GM23338 (cell line): ENCODE measurements around the gene NKAIN2. TPM values are rescaled to one million over a fixed set of nuclear protein-coding genes. Genes with fewer than 3 reads are reported as not detected.

ENCODE experiments used
- ATAC-seq: fragments of 200-7000 bp; cut with Tn5 transposase; 3 replicates; pipeline ENCODE4 v1.9.1; 2020
- DNase-seq: peaks from one replicate; pipeline ENCODE4 v3.0.0-alpha.2; 2015; ENCODE audit warnings: low spot score
- H2AFZ ChIP-seq: fragments of 200-600 bp; sonication (generic); 2 replicates; pipeline ENCODE4 v1.8.0; 2016; ENCODE audit warnings: antibody characterized with exemption, mild to moderate bottlenecking, moderate library complexity
- H3F3A ChIP-seq: fragments of 200-600 bp; sonication (generic); replicated peaks from 2 replicates; pipeline ENCODE4 v1.8.0; 2017; ENCODE audit warnings: antibody characterized with exemption, mixed run types, low read depth
- H3K27ac ChIP-seq: fragments of 200-600 bp; sonication (generic); 2 replicates; pipeline ENCODE4 v1.6.1; 2016; ENCODE audit warnings: low read depth
- H3K27me3 ChIP-seq: fragments of 200-600 bp; sonication (generic); 2 replicates; pipeline ENCODE4 v1.8.0; 2016; ENCODE audit warnings: mild to moderate bottlenecking, mixed run types, moderate library complexity; ENCODE audit not compliant: insufficient read depth
- H3K36me3 ChIP-seq: fragments of 200-600 bp; sonication (generic); 2 replicates; pipeline ENCODE4 v1.8.0; 2016; ENCODE audit warnings: mild to moderate bottlenecking; ENCODE audit not compliant: insufficient read depth
- H3K4me1 ChIP-seq: fragments of 200-600 bp; sonication (generic); 2 replicates; pipeline ENCODE4 v1.8.0; 2016; ENCODE audit warnings: mild to moderate bottlenecking, moderate library complexity; ENCODE audit not compliant: insufficient read depth
- H3K4me2 ChIP-seq: fragments of 200-600 bp; sonication (generic); 2 replicates; pipeline ENCODE4 v1.7.1; 2017; ENCODE audit warnings: mixed run types
- H3K4me3 ChIP-seq: fragments of 200-600 bp; sonication (generic); 2 replicates; pipeline ENCODE4 v1.6.1; 2016; ENCODE audit warnings: mixed run types
- H3K79me2 ChIP-seq: fragments of 200-600 bp; sonication (generic); replicated peaks from 2 replicates; pipeline ENCODE4 v1.8.0; 2017; ENCODE audit warnings: mild to moderate bottlenecking; ENCODE audit not compliant: insufficient read depth
- H3K9me2 ChIP-seq: fragments of 200-600 bp; sonication (generic); 2 replicates; pipeline ENCODE4 v1.8.0; 2017; ENCODE audit not compliant: insufficient read depth
- H4K20me1 ChIP-seq: fragments of 200-600 bp; sonication (generic); replicated peaks from 2 replicates; pipeline ENCODE4 v1.8.0; 2017; ENCODE audit warnings: mild to moderate bottlenecking; ENCODE audit not compliant: insufficient read depth
- H3K27ac Mint-ChIP-seq: 2 replicates; pipeline ENCODE4 v1.8.0; 2020; ENCODE audit warnings: inconsistent platforms, mild to moderate bottlenecking, moderate library complexity, mixed read lengths
- H3K27me3 Mint-ChIP-seq: 3 replicates; pipeline ENCODE4 v1.8.0; 2022; ENCODE audit warnings: low read depth, mild to moderate bottlenecking, moderate library complexity, mixed read lengths, inconsistent platforms; ENCODE audit not compliant: insufficient read depth, poor library complexity
- H3K36me3 Mint-ChIP-seq: 3 replicates; pipeline ENCODE4 v1.8.0; 2021; ENCODE audit warnings: low read depth, mild to moderate bottlenecking, inconsistent platforms, moderate library complexity, mixed read lengths
- H3K4me1 Mint-ChIP-seq: 3 replicates; pipeline ENCODE4 v1.8.0; 2020; ENCODE audit warnings: mild to moderate bottlenecking, inconsistent platforms, mixed read lengths
- H3K4me3 Mint-ChIP-seq: 3 replicates; pipeline ENCODE4 v1.8.0; 2021; ENCODE audit warnings: moderate library complexity, mild to moderate bottlenecking, inconsistent platforms, mixed read lengths
- H3K9me3 Mint-ChIP-seq: 3 replicates; pipeline ENCODE4 v1.8.0; 2020; ENCODE audit warnings: moderate library complexity, mild to moderate bottlenecking, inconsistent platforms, mixed read lengths
- NANOG ChIP-seq: IDR thresholded peaks from 2 replicates; pipeline ENCODE4 v1.6.1; 2016; ENCODE audit warnings: antibody characterized with exemption, borderline replicate concordance
- polyA plus RNA-seq: library from polyadenylated mRNA; unstranded; fragments of >200 nt; fragmentation: Nextera tagmentation; extraction: Ambion mirVana; gene quantifications from 2 replicates; pipeline ENCODE4 v1.2.1, GENCODE V29; 2016
- total RNA-seq: library from RNA; depleted of rRNA; stranded (reverse); fragments of >200 nt; shearing (Covaris generic); gene quantifications from 2 replicates; pipeline ENCODE4 v1.2.3, GENCODE V29; 2014
- TF ChIP-seq, protein P1 (sequence below): fragments of 250-450 bp; sonication (Bioruptor Pico); IDR thresholded peaks from 2 replicates; pipeline ENCODE4 v1.5.0; 2020; ENCODE audit warnings: mild to moderate bottlenecking, moderate library complexity
- TF ChIP-seq, protein P2 (sequence below), 2 experiments: fragments of 200-600 bp in 1 of 2; sonication (generic) in 1 of 2; conservative IDR thresholded peaks; 2 replicates each; pipeline versions ENCODE4 v1.5.1 to v1.6.1; 2016 to 2017; ENCODE audit warnings: antibody characterized with exemption in 2 of 2, low read depth in 2 of 2, mild to moderate bottlenecking in 2 of 2, moderate library complexity in 1 of 2

The NKAIN2 gene
- total and polyA plus RNA-seq, 2 experiments from 2014 or later = 0.39 to 1.1 TPM

DNA sequence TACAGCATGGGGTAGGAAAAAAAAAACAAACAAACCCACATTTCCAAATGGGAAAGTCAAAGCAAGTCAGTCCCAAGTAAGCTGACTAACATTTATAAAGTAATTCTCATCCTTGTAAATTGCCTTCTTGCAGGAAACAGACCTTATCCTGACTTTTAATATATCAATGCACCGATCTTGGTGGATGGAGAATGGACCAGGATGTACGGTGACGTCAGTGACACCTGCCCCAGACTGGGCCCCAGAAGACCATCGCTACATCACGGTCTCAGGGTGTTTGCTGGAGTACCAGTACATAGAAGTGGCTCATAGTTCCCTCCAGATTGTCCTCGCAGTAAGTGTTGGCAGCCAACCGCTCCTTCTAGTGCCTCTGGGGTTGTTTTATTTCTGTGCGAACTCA, 854.4 kb downstream of the NKAIN2 start:
- DNase-seq = no peak

More for the DNA sequence above, 854.4 kb downstream of the NKAIN2 start:
- TF ChIP-seq NANOG = no peak
- TF ChIP-seq, protein P1, sequence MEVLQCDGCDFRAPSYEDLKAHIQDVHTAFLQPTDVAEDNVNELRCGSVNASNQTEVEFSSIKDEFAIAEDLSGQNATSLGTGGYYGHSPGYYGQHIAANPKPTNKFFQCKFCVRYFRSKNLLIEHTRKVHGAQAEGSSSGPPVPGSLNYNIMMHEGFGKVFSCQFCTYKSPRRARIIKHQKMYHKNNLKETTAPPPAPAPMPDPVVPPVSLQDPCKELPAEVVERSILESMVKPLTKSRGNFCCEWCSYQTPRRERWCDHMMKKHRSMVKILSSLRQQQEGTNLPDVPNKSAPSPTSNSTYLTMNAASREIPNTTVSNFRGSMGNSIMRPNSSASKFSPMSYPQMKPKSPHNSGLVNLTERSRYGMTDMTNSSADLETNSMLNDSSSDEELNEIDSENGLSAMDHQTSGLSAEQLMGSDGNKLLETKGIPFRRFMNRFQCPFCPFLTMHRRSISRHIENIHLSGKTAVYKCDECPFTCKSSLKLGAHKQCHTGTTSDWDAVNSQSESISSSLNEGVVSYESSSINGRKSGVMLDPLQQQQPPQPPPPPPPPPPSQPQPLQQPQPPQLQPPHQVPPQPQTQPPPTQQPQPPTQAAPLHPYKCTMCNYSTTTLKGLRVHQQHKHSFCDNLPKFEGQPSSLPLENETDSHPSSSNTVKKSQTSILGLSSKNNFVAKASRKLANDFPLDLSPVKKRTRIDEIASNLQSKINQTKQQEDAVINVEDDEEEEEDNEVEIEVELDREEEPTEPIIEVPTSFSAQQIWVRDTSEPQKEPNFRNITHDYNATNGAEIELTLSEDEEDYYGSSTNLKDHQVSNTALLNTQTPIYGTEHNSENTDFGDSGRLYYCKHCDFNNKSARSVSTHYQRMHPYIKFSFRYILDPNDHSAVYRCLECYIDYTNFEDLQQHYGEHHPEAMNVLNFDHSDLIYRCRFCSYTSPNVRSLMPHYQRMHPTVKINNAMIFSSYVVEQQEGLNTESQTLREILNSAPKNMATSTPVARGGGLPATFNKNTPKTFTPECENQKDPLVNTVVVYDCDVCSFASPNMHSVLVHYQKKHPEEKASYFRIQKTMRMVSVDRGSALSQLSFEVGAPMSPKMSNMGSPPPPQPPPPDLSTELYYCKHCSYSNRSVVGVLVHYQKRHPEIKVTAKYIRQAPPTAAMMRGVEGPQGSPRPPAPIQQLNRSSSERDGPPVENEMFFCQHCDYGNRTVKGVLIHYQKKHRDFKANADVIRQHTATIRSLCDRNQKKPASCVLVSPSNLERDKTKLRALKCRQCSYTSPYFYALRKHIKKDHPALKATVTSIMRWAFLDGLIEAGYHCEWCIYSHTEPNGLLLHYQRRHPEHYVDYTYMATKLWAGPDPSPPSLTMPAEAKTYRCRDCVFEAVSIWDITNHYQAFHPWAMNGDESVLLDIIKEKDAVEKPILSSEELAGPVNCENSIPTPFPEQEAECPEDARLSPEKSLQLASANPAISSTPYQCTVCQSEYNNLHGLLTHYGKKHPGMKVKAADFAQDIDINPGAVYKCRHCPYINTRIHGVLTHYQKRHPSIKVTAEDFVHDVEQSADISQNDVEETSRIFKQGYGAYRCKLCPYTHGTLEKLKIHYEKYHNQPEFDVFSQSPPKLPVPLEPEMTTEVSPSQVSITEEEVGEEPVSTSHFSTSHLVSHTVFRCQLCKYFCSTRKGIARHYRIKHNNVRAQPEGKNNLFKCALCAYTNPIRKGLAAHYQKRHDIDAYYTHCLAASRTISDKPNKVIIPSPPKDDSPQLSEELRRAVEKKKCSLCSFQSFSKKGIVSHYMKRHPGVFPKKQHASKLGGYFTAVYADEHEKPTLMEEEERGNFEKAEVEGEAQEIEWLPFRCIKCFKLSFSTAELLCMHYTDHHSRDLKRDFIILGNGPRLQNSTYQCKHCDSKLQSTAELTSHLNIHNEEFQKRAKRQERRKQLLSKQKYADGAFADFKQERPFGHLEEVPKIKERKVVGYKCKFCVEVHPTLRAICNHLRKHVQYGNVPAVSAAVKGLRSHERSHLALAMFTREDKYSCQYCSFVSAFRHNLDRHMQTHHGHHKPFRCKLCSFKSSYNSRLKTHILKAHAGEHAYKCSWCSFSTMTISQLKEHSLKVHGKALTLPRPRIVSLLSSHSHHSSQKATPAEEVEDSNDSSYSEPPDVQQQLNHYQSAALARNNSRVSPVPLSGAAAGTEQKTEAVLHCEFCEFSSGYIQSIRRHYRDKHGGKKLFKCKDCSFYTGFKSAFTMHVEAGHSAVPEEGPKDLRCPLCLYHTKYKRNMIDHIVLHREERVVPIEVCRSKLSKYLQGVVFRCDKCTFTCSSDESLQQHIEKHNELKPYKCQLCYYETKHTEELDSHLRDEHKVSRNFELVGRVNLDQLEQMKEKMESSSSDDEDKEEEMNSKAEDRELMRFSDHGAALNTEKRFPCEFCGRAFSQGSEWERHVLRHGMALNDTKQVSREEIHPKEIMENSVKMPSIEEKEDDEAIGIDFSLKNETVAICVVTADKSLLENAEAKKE (CRISPR knock-in tag) = no peak
- TF ChIP-seq, protein P2, sequence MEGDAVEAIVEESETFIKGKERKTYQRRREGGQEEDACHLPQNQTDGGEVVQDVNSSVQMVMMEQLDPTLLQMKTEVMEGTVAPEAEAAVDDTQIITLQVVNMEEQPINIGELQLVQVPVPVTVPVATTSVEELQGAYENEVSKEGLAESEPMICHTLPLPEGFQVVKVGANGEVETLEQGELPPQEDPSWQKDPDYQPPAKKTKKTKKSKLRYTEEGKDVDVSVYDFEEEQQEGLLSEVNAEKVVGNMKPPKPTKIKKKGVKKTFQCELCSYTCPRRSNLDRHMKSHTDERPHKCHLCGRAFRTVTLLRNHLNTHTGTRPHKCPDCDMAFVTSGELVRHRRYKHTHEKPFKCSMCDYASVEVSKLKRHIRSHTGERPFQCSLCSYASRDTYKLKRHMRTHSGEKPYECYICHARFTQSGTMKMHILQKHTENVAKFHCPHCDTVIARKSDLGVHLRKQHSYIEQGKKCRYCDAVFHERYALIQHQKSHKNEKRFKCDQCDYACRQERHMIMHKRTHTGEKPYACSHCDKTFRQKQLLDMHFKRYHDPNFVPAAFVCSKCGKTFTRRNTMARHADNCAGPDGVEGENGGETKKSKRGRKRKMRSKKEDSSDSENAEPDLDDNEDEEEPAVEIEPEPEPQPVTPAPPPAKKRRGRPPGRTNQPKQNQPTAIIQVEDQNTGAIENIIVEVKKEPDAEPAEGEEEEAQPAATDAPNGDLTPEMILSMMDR (conservative IDR thresholded peaks at IDR 0.05; ENCODE audit: low read depth in 2 of 2) = no peak
- Mint-ChIP-seq H3K36me3 (peaks cover 4% of the 10 kb centered on the region; the same call in 1 of the 3 replicates), H3K4me1 (peaks cover 8% of the 10 kb centered on the region; the same call in 2 of the 3 replicates), H3K27me3 (no peaks in the 10 kb centered on the region), H3K4me3 (no peak overlapping the region), H3K9me3 (no peaks in the 10 kb centered on the region), H3K27ac (no peak overlapping the region)
- no peaks in the 10 kb centered on the region for H3K27me3 ChIP-seq
- no peaks in the 10 kb centered on the region for H3F3A ChIP-seq
- no peaks in the 10 kb centered on the region for H3K79me2 ChIP-seq
- no peaks in the 10 kb centered on the region for H3K36me3 ChIP-seq
- H3K27ac ChIP-seq = no peak overlapping the region
- H4K20me1 ChIP-seq = no peaks in the 10 kb centered on the region
- no peak for ATAC-seq
- no peak overlapping the region for H3K4me2 ChIP-seq
- H2AFZ ChIP-seq = peak overlapping the region; percentile 6; the same call in 1 of the 2 replicates
- H3K4me3 ChIP-seq = no peak overlapping the region
- H3K9me2 ChIP-seq = no peaks in the 10 kb centered on the region
- peaks cover 18% of the 10 kb centered on the region for H3K4me1 ChIP-seq
